Common myeloid progenitor, CD34-positive (primary cell): ENCODE measurements around the gene MVP. TPM values are rescaled to one million over a fixed set of nuclear protein-coding genes. Genes with fewer than 3 reads are reported as not detected.
"Not testable (repeated sequence)": the region's sequence is repeated elsewhere in the genome, so short reads cannot be mapped to it uniquely, and the experiment has no call there.

ENCODE experiments used
- CTCF ChIA-PET: fragments of 350-600 bp; sonication (Branson Sonifier 250); formaldehyde crosslinking; loops from one replicate; lab custom pipeline; 2021; ENCODE audit warnings: antibody characterized with exemption; lab: Charles Lee
- POLR2A ChIA-PET: fragments of 350-600 bp; sonication (Branson Sonifier 250); formaldehyde crosslinking; loops from one replicate; lab custom pipeline; 2021; ENCODE audit warnings: antibody characterized with exemption; lab: Charles Lee
- DNase-seq, 3 donors: peaks; one replicate each; pipeline versions ENCODE4 v3.0.0 to v3.0.0-alpha.2; 2013
- H3K27ac ChIP-seq, 2 experiments: 1 replicate in 1 of 2; 2 replicates in 1 of 2; pipeline ENCODE4 v1.7.0; 2013; ENCODE audit warnings: inconsistent platforms in 2 of 2, low read length in 2 of 2, mild to moderate bottlenecking in 2 of 2, low read depth in 1 of 2, moderate library complexity in 1 of 2; ENCODE audit not compliant: severe bottlenecking in 2 of 2, insufficient read depth in 1 of 2, poor library complexity in 1 of 2
- H3K27me3 ChIP-seq, 5 experiments: replicated peaks in 2 of 5; 1 replicate in 3 of 5; 2 replicates in 2 of 5; pipeline versions ENCODE4 v1.6.1 to v1.7.0; 2013; ENCODE audit warnings: low read length in 4 of 5, mild to moderate bottlenecking in 2 of 5, moderate library complexity in 2 of 5, inconsistent platforms in 1 of 5; ENCODE audit not compliant: insufficient read depth in 5 of 5, control insufficient read depth in 4 of 5
- H3K36me3 ChIP-seq, 4 experiments: 1 replicate in 2 of 4; 2 replicates in 2 of 4; pipeline versions ENCODE4 v1.6.1 to v1.7.0; 2013; ENCODE audit warnings: low read length in 3 of 4, control low read depth in 1 of 4, mild to moderate bottlenecking in 1 of 4; ENCODE audit not compliant: control insufficient read depth in 4 of 4, insufficient read depth in 4 of 4
- H3K4me1 ChIP-seq, 4 experiments: 1 replicate in 3 of 4; 2 replicates in 1 of 4; pipeline versions ENCODE4 v1.6.1 to v1.7.1; 2013; ENCODE audit warnings: low read length in 3 of 4, mild to moderate bottlenecking in 3 of 4, control low read depth in 1 of 4, inconsistent platforms in 1 of 4, moderate library complexity in 1 of 4; ENCODE audit not compliant: control insufficient read depth in 4 of 4, insufficient read depth in 4 of 4; ENCODE audit errors: control extremely low read depth in 1 of 4
- H3K4me3 ChIP-seq, 7 experiments: 1 replicate in 4 of 7; 2 replicates in 3 of 7; pipeline versions ENCODE4 v1.5.1 to v1.7.0; 2013; ENCODE audit warnings: mild to moderate bottlenecking in 7 of 7, low read length in 6 of 7, moderate library complexity in 6 of 7, inconsistent platforms in 2 of 7, low read depth in 2 of 7, control low read depth in 1 of 7; ENCODE audit not compliant: insufficient read depth in 4 of 7, control insufficient read depth in 1 of 7; ENCODE audit errors: extremely low read depth in 1 of 7
- H3K9me3 ChIP-seq, 5 experiments: 1 replicate in 4 of 5; 2 replicates in 1 of 5; pipeline versions ENCODE4 v1.6.1 to v1.7.1; 2013; ENCODE audit warnings: low read length in 4 of 5, mild to moderate bottlenecking in 2 of 5, inconsistent platforms in 1 of 5, low read depth in 1 of 5, moderate library complexity in 1 of 5; ENCODE audit not compliant: control insufficient read depth in 4 of 5, insufficient read depth in 2 of 5; ENCODE audit errors: control extremely low read depth in 1 of 5
- WGBS: methylation state at CpG from one replicate; pipeline ENCODE4 v1.1.5; 2013; ENCODE audit not compliant: insufficient coverage; 5-methylcytosine and 5-hydroxymethylcytosine counted together
- polyA plus RNA-seq: library from polyadenylated mRNA; unstranded; fragments of 120-200 nt; gene quantifications from one replicate; pipeline ENCODE4 v1.2.1, GENCODE V29; 2013

The MVP gene
- 53.9 TPM for polyA plus RNA-seq

- Histone ChIP-seq H3K9me3 (no peaks in the 10 kb centered on the region), H3K27me3 (no peaks in the 10 kb centered on the region), H3K4me1 (peaks cover 17 to 74% (median 66%) of the 10 kb centered on the region in 4 experiments), H3K4me3 (peak within 1 kb of the TSS; percentile 48 to 89 (median 77)), H3K36me3 (peaks cover 0 to 22% (median 12%) of the 10 kb centered on the region in 4 experiments), H3K27ac (peak within 1 kb of the TSS; percentile 1 to 79)
- peak in 2 of 3 donors; percentile 44 to 46 for DNase-seq
- WGBS: 2% methylated on average over 4 of the region's 4 CpGs
- ChIA-PET CTCF (interaction anchor here (1.0 to 7.2 kb wide), 8 partner anchors 13 to 187 kb away, joined by 3 to 46 read pairs (median 4); no protein-coding TSS in a partner anchor), POLR2A (interaction anchor here (0.5 to 0.7 kb wide), 2 partner anchors 13 to 96 kb away, joined by 3 read pairs; no protein-coding TSS in a partner anchor)
Observed at GRCh38 chr16:29820271-29820701, at the start of gene MVP. TSS of gene MVP (plus strand) at chr16:29820462. CDS start at chr16:29830550, 10,088 bp downstream.

- not testable (repeated sequence) for DNase-seq, H3K4me1 ChIP-seq, H3K27me3 ChIP-seq, H3K27ac ChIP-seq, H3K36me3 ChIP-seq, H3K9me3 ChIP-seq, H3K4me3 ChIP-seq
- POLR2A ChIA-PET: interaction anchor here (0.6 kb wide), 1 partner anchor 64 kb away, joined by 4 read pairs; no protein-coding TSS in a partner anchor
- 97% methylated on average over 6 of the region's 7 CpGs for WGBS
- CTCF ChIA-PET: interaction anchor here (0.6 to 2.7 kb wide), 3 partner anchors 12 to 43 kb away, joined by 3 to 14 read pairs (median 3); no protein-coding TSS in a partner anchor
Observed at GRCh38 chr16:29772330-29772729, 47.9 kb upstream of the MVP start.

DNA sequence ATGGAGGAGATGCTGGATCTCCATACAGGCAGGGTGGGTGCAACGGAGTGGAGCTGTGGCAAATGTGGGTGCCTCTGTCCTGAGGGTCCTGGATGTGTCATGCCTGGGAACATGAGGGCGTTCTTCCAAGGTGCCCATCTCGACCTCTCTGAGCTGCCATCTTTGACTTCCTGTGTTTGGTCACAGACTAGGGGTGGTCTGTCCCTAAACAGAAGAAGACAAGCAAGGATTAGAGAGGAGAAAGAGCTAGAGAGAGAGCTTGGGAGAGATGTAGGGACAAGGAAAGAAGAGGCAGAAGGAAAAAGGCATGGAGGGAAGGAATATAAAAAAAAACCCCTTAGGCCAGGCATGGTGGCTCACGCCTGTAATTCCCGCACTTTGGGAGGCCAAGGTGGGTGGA lies 45.5 kb upstream of the MVP start:
- CTCF ChIA-PET: interaction anchor here (0.8 to 1.2 kb wide), 3 partner anchors 9 to 90 kb away, joined by 3 to 5 read pairs (median 3); no protein-coding TSS in a partner anchor

DNA sequence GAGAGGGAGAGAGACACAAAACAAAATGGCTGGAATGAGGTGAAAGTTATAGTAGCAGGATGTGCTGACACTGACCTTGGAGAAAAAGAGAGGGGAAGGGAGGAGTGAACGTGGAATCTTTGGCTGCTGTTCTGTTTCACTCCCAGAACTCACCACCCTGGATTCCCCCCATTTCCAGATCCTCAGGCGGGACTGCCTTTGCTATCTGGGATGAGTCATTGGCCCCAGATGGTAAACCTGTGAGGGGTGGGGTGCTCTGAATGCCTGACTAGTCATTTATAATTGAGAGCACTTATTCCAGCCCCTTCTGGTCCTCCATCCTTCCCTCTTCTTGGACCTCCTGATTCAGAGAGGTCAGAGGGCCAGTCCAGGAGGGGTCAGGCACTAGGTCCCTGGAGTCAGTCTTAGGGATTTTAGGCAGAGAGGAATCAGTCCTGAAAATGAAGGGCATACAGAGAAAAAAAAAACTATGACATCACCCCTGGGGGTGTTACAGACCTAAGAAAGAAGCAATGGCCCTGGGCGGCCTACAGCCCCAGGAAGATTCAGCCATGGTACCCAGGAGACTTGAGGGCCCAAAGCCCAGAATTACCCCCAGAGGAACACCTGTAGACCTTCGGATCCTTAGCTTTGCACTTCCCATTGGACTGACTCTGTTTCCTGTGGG lies 44.4 kb upstream of the MVP start:
- CTCF ChIA-PET: interaction anchor here (1.2 to 1.6 kb wide), 2 partner anchors 9 to 91 kb away, joined by 3 to 6 read pairs; no protein-coding TSS in a partner anchor
- H3K27me3 ChIP-seq: no peaks in the 10 kb centered on the region
- no peaks in the 10 kb centered on the region for H3K9me3 ChIP-seq
- no peak overlapping the region for H3K4me3 ChIP-seq
- peaks cover 0 to 5% (median 0%) of the 10 kb centered on the region in 4 experiments for H3K4me1 ChIP-seq
- no peaks in the 10 kb centered on the region for H3K36me3 ChIP-seq
- POLR2A ChIA-PET: no interaction called here
- no peak overlapping the region for H3K27ac ChIP-seq
- no peak for DNase-seq
- WGBS: 95% methylated on average over 2 of the region's 4 CpGs

More for the DNA sequence above, 45.5 kb upstream of the MVP start:
- H3K27me3 ChIP-seq: no peaks in the 10 kb centered on the region
- H3K27ac ChIP-seq: no peak overlapping the region
- H3K4me3 ChIP-seq: no peak overlapping the region
- DNase-seq: no peak
- no peaks in the 10 kb centered on the region for H3K36me3 ChIP-seq
- H3K4me1 ChIP-seq: peaks cover 0 to 9% (median 1%) of the 10 kb centered on the region in 4 experiments
- no peaks in the 10 kb centered on the region for H3K9me3 ChIP-seq
- WGBS: 100% methylated on average over 1 of the region's 5 CpGs
- POLR2A ChIA-PET: no interaction called here

DNA sequence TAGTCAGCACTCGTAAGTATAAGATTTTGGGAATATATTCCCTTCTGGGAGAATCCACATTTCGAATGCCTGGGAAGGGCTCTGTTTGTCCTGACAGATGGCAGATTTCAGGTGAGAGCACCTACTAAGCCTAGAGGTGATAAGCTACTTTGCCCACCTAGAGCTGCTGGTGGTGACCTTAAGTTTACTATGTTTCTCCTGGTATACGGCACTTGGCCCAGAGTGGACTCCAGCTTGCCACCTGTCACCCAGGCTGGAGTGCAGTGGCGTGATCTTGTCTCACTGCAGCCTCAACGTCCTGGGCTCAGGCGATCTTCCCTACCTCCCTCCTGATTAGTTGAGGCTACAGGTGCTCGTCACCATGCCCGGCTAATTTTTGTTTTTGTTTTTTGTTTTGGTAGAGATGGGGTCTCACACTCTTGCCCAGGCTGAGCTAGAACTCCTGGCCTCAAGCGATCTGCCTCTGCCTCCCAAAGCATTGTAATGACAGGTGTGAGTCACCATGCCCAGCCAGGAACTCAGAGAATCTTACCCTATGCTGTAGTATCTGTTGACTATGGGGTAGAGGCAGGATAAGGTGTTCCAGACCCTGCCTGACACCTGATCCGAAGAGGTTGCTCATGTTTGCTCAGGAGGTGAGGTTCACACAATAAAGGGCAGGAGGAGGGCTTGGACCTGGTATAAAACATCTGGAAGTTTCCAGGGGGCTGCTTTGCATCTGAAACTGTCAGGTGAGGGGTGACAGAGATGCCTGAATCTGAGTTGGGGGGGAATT lies 42.5 kb upstream of the MVP start, which contains the start of gene ZG16:
Gene ZG16, plus strand, starts transcription at position 681 of the 775 bp plus-strand sequence. CDS start 1,011 bp downstream, outside the sequence.
- no peak within 1 kb of the TSS for H3K27ac ChIP-seq
- no peaks in the 10 kb centered on the region for H3K9me3 ChIP-seq
- CTCF ChIA-PET: interaction anchor here (1.0 to 1.2 kb wide), 4 partner anchors 10 to 45 kb away, joined by 3 to 4 read pairs (median 3); no protein-coding TSS in a partner anchor
- WGBS: 98% methylated on average over 6 of the region's 10 CpGs
- no peak within 1 kb of the TSS for H3K4me3 ChIP-seq
- H3K27me3 ChIP-seq: no peaks in the 10 kb centered on the region
- peaks cover 0 to 7% (median 0%) of the 10 kb centered on the region in 4 experiments for H3K4me1 ChIP-seq
- POLR2A ChIA-PET: interaction anchor here (0.5 to 1.0 kb wide), 3 partner anchors 13 to 21 kb away, joined by 4 read pairs; partner anchors contain the start of gene KIF22
- DNase-seq: no peak
- no peaks in the 10 kb centered on the region for H3K36me3 ChIP-seq

DNA sequence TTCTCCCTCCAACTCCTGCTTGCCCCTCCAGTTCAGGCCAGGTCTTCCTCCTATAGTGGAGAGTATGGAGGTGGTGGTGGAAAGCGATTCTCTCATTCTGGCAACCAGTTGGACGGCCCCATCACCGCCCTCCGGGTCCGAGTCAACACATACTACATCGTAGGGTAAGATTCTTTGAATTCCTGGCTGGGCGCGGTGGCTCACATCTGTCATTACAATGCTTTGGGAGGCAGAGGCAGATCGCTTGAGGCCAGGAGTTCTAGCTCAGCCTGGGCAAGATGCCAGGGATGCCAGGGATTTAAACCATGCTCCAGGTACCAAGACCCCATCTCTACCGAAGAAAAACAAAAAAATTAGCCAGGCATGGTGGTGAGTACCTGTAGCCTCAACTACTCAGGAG lies 40.8 kb upstream of the MVP start:
- no peak overlapping the region for H3K4me3 ChIP-seq
- H3K27me3 ChIP-seq: no peaks in the 10 kb centered on the region
- 98% methylated on average over 9 of the region's 10 CpGs for WGBS
- H3K36me3 ChIP-seq: no peaks in the 10 kb centered on the region
- H3K27ac ChIP-seq: no peak overlapping the region
- DNase-seq: no peak
- no peaks in the 10 kb centered on the region for H3K9me3 ChIP-seq
- ChIA-PET CTCF (interaction anchor here (0.8 to 1.2 kb wide), 4 partner anchors 10 to 46 kb away, joined by 3 read pairs; no protein-coding TSS in a partner anchor), POLR2A (no interaction called here)
- peaks cover 0 to 2% (median 0%) of the 10 kb centered on the region in 4 experiments for H3K4me1 ChIP-seq
